GM21786 (cell line): ENCODE measurements around the gene LYZL4.

ENCODE experiments used
- ATAC-seq: cut with Tn5 transposase; IDR thresholded peaks from one replicate; pipeline ENCODE4 v1.9.1; 2021; ENCODE audit not compliant: unreplicated experiment

The LYZL4 gene, protein sequence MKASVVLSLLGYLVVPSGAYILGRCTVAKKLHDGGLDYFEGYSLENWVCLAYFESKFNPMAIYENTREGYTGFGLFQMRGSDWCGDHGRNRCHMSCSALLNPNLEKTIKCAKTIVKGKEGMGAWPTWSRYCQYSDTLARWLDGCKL

DNA sequence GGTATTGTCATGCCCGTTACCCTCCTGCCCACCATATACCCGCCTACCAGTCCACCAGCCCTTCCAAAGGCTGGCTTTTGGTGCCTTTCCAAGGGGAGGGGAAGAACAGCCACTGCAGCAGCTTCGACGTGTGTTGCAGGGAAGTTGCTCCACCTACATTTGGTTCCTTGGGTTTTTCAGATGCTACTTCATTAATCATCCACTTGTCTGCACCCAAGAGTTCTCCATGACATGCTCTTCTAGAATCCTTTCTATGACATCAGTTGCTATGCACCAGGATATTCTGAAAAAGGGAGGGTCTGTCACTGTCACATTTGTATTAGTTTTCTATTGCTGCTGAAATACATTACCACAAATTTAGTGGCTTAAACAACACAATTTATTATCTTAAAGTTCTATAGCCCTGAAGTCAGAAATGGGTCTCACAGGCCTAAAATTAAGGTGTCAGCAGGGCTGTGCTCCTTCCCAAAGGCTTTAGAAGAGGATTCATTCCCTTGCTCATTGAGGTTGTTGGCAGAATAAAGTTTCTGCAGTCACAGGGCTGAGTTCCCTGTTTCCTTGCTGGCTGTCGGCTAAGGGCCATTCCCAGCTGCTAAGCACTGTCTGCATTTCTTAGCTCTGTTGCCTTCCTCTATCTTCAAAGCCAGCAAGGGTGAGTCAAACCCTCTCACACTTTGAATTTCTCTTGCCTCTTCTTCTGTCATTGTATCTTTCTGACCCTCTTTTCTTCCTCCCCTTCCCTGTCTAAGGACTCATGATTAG is at the start of gene LYZL4:
LYZL4 (minus strand) TSS at position 241 of the 762 bp plus-strand sequence. CDS start 3,359 bp downstream, outside the sequence.
- ATAC-seq, result no peak

DNA sequence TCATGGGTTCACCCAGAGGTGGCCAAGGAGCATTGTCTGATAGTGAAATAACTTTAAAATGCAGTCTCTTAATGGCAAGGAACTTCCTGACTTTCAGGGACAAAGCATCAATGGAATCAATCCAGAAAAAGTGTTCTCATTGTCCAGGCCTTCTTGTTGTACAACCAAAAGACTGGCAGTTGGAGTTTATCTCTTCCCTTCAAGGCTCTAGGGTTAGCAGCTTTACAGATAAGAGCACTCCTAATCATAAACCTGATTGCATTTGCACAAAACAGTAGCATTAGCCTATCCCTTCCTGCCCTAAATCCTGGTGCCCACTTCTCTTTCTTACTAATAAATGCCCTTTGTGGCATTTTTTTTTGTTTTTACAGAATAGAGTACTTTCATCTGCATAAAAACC is 48.7 kb upstream of the LYZL4 start:
- ATAC-seq, result no peak

DNA sequence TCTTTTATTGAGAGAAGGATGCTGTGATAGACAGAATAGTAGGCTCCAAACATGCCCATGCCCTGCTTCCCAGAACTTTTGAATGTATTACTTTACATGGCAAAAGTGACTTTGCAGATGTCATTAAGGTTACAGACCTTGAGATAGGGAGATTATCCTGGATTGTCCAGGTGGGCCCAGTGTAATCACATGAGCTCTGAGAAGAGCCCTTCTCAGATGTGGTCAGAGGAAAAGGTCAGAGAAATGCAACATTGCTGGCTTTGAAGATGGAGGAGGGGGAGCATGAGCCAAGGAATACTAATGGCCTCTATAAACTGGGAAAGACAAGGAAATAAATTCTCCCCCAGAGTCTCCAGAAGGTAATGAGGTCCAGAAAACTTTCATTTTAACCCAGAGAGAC is 45.8 kb upstream of the LYZL4 start:
- ATAC-seq, result no peak

DNA sequence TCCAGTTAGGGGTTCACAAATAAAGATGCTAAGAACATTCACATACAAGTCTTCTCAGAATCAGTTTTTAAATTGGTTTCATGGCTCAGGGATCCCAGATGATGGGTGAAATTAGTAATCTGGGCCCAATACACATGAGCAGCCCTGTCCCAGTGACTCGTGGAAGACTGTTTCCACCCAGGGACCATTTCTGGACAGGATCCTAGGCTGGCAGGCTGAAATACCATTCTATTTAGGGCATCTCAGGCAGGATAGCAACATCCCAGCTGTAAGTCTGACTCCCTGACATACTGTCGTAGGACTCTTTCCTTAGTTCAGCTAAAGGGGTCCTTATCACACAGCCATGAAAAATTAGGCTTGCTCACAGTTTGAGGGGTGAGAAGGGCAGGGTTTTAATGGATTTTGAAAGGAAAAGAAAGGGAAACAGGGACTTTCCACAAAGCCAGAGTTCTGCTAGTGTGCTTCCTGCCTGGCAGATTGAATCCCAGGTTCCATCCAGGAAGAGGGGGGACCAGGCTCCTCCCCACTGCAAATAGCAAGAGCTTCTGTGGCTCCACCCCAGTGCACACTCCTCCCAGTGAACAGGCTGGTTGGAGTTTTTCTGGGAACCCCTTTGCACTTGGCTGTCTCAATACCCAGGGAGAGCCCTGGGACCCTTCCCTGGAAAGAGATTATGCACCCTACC is 41.3 kb upstream of the LYZL4 start:
- ATAC-seq, result no peak

DNA sequence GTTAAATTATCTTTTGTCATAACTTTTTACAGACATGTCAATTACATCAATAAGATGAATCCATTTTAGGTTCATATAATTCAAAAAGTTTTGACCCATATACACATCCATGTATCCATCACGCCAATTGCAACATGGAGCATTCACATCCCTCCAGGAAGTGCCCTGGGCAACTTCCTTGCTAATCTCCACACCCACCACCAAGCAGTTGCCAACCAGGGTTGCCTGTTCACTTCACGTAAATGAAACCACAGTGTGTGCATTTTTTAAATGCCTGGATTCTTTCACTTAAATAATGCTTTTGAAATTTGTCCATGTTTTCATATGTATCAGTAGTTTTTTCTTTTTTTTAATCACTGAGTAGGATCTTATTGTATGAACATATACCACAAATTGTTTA is 40.7 kb upstream of the LYZL4 start:
- ATAC-seq, result no peak

DNA sequence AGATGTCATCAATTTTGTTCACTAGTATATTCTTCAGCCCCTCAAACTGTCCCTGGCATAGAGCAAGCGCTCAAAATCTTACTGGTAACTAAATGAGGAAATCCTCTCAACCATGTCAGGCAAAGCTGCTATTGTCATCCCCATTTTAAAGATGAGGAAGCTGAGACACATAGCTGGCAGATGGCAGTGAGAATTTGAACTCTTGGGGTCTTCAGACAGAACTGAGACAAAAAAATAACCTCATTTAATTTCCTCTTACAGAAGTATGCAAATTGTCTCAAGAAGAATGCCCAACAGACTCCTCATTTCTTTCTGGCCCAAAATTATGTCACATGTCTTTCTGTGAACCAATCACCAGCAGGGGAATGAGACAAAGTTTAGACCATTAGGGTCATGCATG is 40.2 kb upstream of the LYZL4 start:
- ATAC-seq, result no peak

DNA sequence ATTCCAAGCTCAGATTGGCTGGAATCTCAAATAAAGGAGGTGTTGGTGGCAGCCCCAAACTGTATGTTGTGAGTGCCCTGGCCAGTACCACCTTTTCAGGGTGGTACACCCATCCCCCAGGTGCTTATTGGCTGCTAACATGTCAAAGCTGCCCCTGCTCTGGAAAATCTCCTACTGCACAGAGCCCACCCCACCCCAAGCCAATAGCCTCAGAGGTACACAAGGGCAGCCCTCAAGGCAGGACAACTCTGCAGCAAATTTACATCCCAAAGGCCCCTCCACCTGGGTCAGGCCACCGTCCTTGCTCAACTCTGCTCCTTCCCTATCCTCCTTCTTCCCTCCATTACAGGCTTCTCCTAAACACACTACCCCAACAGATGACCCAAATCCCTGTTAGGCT is 37.1 kb upstream of the LYZL4 start:
- ATAC-seq, result no peak

DNA sequence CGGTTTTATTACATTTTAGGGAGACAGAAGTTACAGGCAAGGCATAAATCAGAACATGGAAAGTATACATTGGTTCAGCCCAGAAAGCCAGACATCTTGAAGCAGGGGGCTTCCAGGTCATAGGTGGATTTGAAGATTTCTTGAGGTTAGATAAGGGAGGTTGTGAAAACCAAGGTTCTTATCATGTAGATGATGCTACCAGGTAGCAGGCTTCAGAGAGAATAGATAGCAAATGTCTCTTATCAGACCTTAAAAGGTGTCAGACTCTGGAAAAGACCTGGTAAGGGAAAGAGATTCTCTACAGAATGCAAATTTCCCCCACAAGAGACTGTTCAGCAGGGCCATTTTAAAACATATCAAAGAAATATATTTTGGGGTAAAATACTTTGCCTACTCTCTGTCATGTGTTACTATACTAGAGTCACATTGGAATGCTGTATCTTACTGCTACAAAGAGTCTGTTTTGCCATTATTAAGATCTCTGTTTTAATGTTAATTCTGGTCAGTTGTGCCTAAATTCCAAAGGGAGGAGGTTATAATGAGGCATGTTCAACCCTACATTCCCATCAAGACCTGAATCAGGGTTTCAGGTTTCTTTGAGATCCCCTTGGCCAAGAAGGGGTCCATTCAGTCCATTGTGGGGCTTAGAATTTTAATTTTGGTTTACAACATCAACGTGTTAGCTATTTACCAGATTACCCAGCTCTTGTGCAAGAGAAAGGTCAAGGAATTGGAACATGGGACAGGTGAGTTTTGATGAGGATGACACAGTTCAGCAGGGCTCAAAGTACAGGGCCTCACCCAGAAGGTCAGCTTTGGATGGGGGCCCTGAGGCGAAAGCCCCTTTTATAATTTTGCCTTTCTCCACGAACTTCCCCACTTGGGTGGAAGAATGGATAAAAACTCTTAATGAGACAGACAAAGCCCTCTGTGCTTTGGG is 36.0 kb upstream of the LYZL4 start:
- ATAC-seq, result no peak

DNA sequence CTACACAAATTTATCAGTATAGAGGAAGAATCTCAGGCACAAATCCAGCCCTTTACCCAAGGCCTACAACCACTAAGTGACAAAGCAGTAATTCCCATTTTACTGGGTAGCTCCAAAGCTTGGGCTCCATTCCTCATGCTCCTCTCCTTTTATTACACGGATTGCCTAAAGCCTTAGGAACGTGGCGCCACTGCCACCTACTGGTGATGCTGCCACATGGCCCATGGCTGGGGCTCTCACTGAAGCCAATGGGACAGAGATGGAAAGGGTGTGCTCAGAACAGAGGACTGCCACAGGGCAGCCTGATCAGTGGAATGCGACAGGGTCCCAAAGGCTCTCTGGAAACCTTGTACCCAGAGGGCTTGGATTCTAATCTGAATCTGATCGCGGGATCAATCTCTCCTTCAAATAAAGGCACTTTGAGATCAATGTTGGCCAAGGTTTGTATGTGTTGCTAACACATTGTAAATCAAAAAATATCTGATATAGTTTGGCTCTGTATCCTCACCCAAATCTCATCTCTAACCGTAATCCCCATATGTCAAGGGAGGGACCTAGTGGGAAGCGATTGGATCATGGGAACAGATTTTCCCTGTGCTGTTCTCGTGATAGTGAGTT is 33.5 kb upstream of the LYZL4 start:
- peak; percentile 61 for ATAC-seq

DNA sequence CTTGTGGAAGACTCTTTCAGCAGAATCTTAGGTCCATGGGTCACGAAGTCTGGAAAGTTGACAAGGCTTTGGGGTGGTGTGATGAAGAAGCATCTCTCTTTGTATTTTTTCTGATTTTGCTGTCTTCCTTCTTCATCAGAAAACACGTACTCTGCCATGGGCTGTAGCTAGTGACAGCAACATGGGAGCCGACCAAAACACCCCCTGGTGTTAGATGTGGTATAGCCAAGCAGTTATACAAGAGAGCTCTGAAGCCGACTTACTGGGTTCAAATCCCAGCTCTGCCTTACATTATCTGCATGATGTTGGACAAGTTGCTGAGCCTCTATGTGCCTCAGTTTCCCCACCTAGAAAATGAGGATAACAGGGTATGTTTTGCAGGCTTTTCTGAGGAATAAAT is 32.9 kb upstream of the LYZL4 start:
- ATAC-seq, result no peak

DNA sequence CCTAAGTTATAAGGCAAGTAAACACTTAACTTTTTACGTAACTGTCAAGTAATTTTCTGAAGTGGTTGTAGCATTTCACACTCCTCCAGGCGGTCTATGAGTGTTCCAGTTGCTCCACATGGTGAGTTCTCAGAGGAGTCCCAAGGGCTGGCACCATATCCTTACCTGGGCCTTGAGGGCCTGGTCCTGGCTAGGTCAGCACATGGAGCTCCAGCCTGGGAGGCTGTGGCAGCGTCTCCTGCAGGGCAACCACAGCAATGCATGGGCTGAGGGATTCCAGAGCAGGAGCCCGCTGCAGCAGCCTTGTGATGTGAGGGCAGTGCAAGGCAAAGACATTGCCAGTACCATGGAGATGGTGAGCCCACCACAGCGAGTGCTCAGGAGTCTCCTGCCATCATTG is 32.2 kb upstream of the LYZL4 start:
- no peak for ATAC-seq

DNA sequence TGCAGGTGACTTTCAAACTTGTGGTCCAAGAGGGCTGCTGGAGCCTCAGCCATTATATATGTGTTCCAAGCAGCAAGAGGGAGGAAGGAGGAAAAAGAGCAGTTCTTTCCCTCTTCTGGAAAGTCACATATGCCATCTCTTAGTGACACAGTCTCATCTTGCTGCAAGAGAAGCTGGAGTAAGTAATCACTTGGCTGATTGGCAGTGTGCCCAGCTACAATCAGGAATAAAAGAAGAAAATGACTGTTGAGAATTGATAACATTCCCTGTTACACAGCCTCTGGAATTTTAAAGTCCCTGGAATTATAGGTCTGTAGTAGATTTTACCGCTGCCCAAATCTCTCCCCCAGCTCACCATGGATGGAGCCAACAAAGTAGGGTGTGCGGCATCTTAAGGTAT is 31.4 kb upstream of the LYZL4 start:
- no peak for ATAC-seq

DNA sequence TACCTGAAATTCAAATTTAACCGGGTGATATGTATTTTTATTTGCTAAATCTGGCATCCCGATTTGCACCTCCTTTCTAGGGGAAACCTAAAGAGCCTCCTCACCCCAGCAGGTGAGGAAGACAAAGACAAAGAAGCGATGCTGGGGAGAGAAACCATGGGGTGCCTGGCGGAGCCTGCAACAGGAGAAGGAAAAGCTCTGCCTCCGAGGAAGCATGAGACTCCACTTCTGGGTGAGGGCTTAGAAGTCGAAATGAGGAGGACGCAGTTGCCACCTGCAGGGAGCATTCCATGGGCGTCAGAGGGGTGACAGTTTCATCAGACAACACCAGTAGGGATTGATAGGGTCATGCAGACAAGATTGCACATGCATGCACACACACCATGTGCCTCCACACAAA is 30.5 kb upstream of the LYZL4 start:
- ATAC-seq, result no peak

DNA sequence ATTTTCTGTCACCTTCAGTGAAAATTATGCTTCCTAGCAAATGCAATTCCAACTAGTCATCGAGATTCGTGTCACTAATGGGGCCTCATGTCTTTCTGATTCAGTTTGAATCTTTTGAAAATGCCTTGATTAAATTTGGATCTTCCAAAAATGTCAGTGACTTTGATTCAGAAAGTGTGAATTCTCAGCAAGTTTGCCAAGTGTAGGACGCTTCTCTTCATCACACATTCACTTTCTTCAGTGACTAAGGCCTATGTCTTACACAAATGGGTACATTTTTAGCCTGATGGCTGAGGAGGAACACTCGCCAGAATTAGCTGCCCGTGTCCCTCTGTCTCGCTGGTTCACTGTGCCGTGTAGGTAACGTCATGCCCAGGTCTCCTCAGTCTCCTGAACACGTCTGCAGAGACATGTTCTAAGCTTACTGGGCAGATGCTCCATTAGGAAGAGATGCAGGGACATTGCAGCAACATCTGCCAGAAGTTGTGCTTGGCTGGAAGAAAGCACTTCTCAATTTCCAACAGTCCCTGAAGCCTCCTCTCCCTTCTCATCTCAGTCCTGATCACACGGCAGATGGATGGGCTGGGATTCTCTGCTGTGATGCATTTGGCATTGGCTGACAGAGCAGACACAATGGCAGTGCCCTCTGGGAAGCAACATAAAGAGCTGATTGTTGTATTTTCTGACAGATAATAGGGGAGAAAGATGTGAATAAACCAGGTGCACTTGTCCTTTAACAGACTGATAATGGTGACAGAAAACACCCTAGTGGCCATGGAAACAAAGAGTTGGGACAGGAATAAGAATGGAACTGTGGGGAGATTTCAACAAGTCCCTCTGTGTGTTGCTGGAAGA is 29.1 kb upstream of the LYZL4 start:
- ATAC-seq, result no peak

DNA sequence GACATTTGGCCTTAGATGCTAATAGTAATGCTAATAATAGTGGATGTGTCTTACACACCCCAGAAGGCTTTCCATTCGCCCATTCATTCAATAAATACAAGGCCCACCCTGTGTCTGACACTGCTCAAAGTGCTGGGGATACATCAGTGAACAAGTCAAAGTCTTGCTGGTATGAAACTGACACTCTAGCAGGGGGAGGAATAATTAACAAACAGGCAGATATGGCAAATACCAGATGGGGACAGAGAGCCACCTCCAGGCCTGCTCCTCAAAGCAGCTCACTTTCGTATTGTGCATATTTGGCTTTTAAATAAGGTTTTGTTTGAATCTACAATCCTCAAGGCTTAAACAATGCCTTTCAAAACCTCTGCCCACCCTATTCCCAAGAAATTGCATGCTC is 28.3 kb upstream of the LYZL4 start:
- no peak for ATAC-seq

DNA sequence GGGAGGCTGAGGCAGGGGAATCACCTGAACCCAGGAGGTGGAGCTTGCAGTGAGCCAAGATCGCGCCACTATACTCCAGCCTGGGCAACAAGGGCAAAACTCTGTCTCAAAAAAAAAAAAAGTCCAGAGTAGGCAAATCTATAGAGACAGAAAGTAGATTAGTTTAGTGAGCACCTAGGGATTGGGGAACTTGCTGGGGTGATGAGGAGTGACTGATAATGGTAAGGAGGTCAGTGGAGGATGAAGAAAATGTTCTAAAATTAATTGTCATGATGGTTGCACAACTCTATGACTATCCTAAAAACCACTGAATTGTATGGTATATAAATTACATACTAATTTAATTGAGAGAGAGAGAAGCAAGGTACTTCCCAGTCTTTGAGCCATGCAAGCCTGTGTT is 27.8 kb upstream of the LYZL4 start:
- ATAC-seq, result no peak

DNA sequence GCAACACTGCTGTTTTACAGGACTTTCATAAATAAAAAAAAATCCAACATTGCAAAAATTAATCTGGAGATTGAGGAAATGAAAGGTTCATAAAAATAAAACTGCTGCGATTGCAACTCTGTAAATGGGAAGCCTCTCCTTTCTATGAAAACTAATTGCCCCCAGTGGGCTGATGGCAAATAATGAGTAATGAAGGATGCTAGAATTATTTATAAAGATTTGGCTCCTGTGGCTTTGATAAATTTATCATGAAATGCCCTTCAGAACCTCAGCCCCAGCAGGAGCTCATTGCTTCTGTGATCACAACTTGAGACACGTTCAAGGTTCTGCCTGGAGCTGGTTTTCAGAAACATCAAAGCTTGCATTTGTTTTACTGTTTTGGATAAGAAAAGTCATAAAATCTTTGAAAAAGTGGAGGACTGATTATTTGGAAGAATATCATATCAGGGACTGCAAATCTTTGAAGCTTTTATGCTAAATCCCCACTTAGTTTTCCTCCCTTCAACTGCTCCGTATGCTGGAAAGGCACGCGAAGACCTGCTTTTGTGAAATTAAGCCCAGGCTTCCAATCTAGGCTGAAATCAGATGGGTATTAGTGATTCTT is 24.5 kb upstream of the LYZL4 start:
- no peak for ATAC-seq

DNA sequence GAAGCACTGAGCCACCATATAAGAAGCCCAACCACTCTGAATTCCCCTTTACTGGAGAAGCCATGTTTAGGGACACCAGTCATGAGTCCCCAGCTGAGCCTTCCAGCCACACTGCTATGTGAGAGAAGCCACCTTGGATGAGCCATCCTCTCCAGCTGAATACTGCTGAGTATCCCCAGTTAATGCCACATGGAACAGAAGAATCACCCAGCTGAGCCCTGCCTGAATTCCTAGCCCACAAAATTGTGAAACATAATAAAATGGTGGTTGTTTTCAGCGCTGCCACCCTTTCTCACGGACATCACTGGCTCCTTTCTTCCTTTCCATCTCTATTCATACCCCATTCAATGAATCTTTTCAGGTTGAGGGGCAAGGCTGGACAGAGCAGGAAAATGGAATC is 22.1 kb upstream of the LYZL4 start:
- no peak for ATAC-seq

DNA sequence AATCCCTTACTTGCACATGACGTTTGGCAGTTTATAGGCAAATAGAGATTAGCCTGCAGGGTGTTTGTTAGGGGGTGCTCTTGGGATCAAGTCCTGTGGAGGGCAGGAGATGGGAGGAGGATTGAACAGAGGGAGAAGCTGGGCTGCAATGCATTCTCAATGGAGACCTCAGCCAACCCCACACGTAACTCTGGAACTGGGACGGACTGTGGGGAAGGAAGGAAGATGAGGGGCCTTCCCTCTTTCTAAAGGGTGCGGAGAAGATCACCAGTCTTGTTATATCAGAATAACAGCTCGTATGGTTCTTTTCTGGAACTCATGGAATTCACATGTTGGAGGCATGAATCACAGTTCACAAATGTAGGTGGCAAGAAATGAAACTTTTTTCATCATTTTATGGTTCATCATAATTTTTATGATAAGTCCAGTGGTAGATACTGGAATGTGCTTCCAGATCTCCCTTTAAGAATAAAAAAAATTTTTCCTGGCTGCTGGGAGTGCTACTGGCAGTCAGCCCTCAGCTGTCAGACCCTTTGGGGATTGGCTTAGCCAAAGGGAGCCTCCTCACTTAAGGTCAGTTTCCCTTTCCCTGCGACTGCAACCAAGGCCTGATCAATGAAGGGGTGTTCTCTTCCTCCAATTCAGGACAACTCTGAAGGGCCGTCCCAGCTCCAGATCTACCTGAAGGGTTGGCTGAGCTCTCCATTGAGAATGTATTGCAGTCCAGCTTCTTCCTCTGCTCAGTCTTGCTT is 20.5 kb upstream of the LYZL4 start:
- ATAC-seq, result no peak
